ENCODE data around the gene SMAD6. TPM values are rescaled to one million over a fixed set of nuclear protein-coding genes. Genes with fewer than 3 reads are reported as not detected.

Gene SMAD6
- total RNA-seq = 52.7 TPM

GRCh38 chr15:66702035-66702786, at the start of gene SMAD6:
Gene SMAD6 (plus strand): TSS chr15:66702236. CDS start chr15:66703259, 1,023 bp downstream.

Other genes starting within 250 kb of the SMAD6 start
- gene SNAPC5, start 204.5 kb upstream of the SMAD6 start, total RNA-seq = 15.7 TPM
- 3,581 TPM for gene RPL4, start 197.4 kb upstream of the SMAD6 start, total RNA-seq
- 12.7 TPM for gene ZWILCH, start 196.9 kb upstream of the SMAD6 start, total RNA-seq
- gene LCTL, start 136.2 kb upstream of the SMAD6 start, total RNA-seq = not detected

Data from metanephros (tissue), 1 donor.